ENCODE data around the gene SNX24.

The SNX24 gene

DNA sequence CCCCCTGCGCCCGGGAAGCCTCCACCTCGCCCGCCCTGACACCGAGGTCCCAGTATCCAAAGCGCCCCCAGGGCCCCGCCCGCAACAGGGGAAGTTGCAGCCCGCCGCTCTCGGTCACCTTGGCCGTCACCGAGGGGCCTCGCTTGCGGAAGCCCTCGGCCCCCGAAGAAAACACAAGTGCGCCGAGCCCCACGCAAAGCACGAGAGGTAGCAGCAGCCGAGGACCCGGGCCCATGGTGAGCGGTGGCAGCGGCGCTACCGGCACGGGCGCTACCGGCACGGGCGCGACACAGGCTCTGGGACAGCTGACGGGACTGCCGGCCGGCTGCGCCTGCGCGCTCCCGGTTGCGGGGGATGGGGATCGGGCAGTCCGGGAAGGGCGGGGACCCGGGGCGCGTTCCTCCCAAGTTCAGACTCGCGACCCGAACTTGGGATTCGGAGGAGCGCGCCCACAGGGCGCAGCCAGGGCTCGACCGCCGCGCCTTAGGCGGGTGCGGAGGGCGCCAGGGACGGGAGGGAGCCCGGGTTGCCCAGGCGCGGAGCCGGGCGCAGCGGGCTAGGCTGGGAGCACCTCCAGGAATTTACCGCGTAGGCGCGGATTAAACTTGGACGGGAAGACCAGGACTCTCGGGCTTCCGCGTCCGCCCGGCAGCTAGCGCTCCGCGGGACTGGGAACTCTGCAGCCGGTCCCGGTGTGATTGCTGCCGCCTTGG is 191.1 kb downstream of the SNX24 start, which contains the start of gene PPIC:
PPIC (minus strand) TSS at position 335 of the 713 bp plus-strand sequence; CDS start at position 235, 100 bp downstream.
- Histone ChIP-seq H3K27me3 (replicated peaks; ENCODE audit: control insufficient read depth, insufficient read depth, low read length) (peaks cover 2% of the 10 kb centered on the region; the same call in 1 of the 2 replicates), H3K4me3 (replicated peaks; ENCODE audit: low read depth, low read length) (peak within 1 kb of the TSS; percentile 63), H3K36me3 (ENCODE audit: control insufficient read depth, insufficient read depth, low read length) (no peaks in the 10 kb centered on the region)
- peak; percentile 30 for DNase-seq (ENCODE audit: extremely low read depth, insufficient read length)
- TF ChIP-seq, protein P1, sequence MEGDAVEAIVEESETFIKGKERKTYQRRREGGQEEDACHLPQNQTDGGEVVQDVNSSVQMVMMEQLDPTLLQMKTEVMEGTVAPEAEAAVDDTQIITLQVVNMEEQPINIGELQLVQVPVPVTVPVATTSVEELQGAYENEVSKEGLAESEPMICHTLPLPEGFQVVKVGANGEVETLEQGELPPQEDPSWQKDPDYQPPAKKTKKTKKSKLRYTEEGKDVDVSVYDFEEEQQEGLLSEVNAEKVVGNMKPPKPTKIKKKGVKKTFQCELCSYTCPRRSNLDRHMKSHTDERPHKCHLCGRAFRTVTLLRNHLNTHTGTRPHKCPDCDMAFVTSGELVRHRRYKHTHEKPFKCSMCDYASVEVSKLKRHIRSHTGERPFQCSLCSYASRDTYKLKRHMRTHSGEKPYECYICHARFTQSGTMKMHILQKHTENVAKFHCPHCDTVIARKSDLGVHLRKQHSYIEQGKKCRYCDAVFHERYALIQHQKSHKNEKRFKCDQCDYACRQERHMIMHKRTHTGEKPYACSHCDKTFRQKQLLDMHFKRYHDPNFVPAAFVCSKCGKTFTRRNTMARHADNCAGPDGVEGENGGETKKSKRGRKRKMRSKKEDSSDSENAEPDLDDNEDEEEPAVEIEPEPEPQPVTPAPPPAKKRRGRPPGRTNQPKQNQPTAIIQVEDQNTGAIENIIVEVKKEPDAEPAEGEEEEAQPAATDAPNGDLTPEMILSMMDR (IDR thresholded peaks at IDR 0.05; ENCODE audit: insufficient read depth, low read length, poor library complexity, severe bottlenecking), result no peak

DNA sequence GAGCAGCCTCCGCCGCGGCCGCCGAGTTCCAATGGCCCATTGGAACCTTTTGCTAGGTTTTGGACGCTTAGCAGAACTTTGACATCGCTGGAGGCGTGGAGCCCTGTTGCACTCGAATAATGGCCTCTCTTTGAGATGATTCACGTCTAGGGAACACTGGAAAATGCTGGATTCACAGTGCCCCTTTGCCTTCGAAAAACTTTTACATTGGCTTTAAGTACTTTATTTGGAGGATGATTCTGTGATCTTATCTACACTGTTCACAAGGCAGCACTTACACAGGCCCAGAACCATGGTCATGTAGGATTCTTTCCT is 191.6 kb downstream of the SNX24 start:
- Histone ChIP-seq H3K27me3 (replicated peaks; ENCODE audit: control insufficient read depth, insufficient read depth, low read length) (peaks cover 2% of the 10 kb centered on the region; the same call in 1 of the 2 replicates), H3K4me3 (replicated peaks; ENCODE audit: low read depth, low read length) (peak overlapping the region; percentile 63), H3K36me3 (ENCODE audit: control insufficient read depth, insufficient read depth, low read length) (no peaks in the 10 kb centered on the region)
- no peak for DNase-seq (ENCODE audit: extremely low read depth, insufficient read length)
- TF ChIP-seq, protein P1 (IDR thresholded peaks at IDR 0.05; ENCODE audit: insufficient read depth, low read length, poor library complexity, severe bottlenecking), result no peak

DNA sequence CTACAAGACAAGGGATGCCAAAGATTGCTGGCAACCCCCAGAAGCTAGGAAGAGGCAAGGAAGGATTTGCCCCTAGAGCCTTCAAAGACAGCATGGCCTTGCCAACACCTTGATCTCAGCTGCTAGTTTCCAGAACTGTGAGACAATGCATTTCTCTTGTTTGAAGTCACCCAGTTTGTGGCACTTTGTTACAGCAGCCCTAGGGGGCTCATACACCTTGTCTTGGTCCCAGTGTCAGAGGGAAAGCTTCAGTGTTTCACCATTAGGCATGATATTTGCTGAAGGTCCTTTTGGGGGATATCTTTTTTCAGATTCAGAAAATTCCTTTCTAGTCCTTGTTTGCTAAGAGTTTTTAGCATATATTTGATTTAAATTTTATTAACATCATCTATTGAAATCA is 194.3 kb downstream of the SNX24 start:
- no peak overlapping the region for H3K4me3 ChIP-seq (replicated peaks; ENCODE audit: low read depth, low read length)
- peaks cover 2% of the 10 kb centered on the region; the same call in 1 of the 2 replicates for H3K27me3 ChIP-seq (replicated peaks; ENCODE audit: control insufficient read depth, insufficient read depth, low read length)
- DNase-seq (ENCODE audit: extremely low read depth, insufficient read length), result no peak
- no peaks in the 10 kb centered on the region for H3K36me3 ChIP-seq (ENCODE audit: control insufficient read depth, insufficient read depth, low read length)
- TF ChIP-seq, protein P1 (IDR thresholded peaks at IDR 0.05; ENCODE audit: insufficient read depth, low read length, poor library complexity, severe bottlenecking), result no peak

DNA sequence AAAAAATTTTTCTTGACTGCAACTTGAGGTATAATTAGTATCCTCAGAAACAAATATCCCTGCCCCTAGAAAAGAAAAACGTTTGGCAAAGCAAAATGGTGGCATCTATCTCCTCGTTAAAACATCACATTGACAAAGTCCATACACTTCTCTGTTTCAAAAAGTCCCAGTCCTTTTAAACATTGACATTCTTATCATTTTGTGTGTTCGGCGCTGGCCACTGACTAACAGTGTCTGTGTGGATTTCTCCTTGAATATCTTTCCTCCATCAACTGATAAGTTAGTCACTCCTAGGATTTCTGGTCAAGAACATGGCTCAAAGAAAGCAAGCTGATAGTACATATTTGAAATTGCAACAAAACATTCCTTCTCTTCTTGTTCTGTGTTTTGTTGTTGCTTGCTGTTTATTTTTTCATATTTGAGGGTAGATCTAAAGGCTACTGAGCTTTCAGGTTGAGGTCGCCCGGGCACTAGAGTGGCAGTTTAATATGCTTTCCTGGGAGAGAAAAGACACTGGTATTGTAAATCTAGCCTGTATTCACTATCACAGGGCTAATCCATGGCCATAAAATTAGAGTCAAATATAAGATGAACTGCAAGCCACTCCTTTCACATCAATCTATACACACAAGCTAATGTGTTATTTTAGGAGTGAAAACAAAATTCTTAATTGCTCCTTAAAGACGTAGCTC is 199.7 kb downstream of the SNX24 start:
- TF ChIP-seq, protein P1 (IDR thresholded peaks at IDR 0.05; ENCODE audit: insufficient read depth, low read length, poor library complexity, severe bottlenecking), result no peak
- Histone ChIP-seq H3K36me3 (ENCODE audit: control insufficient read depth, insufficient read depth, low read length) (no peaks in the 10 kb centered on the region), H3K27me3 (replicated peaks; ENCODE audit: control insufficient read depth, insufficient read depth, low read length) (no peaks in the 10 kb centered on the region), H3K4me3 (replicated peaks; ENCODE audit: low read depth, low read length) (no peak overlapping the region)
- no peak for DNase-seq (ENCODE audit: extremely low read depth, insufficient read length)

DNA sequence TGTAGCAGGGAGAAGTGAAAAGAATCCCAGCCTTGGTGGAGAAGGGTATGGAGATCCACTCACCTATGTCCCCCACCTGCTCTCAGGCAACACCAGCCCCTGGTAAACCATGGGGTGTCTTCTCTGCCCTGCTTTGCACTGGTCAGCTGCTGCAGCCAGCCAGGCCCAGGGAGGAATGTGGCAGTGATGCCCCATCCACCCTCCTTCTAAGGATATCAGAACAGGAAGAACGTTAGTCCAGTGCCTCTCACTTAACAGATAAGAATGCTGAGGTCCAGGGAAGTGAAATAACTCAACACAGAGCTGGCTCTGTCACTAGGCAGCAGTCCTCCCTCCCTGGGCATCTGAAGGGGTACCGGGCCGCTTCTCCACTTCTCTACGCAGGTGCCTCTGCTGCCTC is 200.8 kb downstream of the SNX24 start:
- TF ChIP-seq, protein P1 (IDR thresholded peaks at IDR 0.05; ENCODE audit: insufficient read depth, low read length, poor library complexity, severe bottlenecking), result no peak
- Histone ChIP-seq H3K36me3 (ENCODE audit: control insufficient read depth, insufficient read depth, low read length) (no peaks in the 10 kb centered on the region), H3K27me3 (replicated peaks; ENCODE audit: control insufficient read depth, insufficient read depth, low read length) (no peaks in the 10 kb centered on the region), H3K4me3 (replicated peaks; ENCODE audit: low read depth, low read length) (no peak overlapping the region)
- DNase-seq (ENCODE audit: extremely low read depth, insufficient read length), result no peak

Data from GM06990 (cell line).